Activated effector memory CD4-positive, alpha-beta T cell treated with anti-CD3 and anti-CD28 coated beads, Interleukin-2, amount 50 U/mL, for 16 hours (primary cell): ENCODE results near the gene ANKS3.

Source experiments
- DNase-seq: peaks from one replicate; pipeline ENCODE4 v3.0.0-alpha.2; 2020

The ANKS3 gene

DNA sequence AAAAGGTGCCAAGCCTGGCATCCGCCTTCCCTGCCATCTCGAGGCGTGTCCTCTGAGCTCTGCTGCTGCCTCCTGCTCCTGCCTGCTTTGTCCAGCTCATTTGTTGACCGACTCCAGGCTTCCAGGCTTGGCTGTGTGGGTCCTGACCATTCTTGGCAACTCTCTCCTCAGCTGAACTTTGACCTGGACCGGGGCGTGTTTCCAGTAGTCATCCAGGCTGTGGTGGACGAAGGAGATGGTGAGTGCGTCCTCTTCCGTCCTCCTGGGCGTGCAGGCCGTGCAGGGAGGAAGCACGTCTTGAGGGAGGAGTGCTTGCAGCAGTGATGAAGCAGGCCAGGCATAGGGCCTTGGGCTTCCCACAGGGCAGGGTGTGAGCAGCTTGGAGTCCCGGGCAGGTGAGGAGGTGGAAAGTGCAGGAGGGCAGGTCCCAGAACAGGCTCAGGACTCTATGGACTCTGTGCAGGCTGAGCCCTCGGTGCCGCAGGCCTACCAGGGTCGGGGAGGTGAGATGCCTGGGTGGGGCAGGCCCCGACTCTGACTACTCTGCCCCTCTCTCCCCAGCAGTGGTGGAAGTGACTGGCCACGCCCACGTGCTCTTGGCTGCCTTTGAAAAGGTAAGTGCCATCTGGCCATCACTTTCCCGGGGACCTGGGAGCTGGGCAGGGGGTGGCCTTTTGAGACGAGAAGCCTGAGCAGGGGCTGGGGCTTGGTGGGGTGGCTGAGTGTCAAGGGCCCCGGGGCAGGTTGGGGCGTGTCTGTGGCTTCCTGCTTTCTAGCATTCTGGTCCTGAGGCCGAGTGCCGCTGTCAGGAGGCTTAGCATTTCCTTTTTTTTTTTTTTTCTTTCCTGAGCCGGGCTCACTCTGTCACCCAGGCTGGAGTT lies 69.3 kb downstream of the ANKS3 start:
- peak; percentile 81 for DNase-seq

- DNase-seq: no peak
These were observed 70.2 kb downstream of the ANKS3 start for GRCh38 chr16:4663777-4664465.

DNA sequence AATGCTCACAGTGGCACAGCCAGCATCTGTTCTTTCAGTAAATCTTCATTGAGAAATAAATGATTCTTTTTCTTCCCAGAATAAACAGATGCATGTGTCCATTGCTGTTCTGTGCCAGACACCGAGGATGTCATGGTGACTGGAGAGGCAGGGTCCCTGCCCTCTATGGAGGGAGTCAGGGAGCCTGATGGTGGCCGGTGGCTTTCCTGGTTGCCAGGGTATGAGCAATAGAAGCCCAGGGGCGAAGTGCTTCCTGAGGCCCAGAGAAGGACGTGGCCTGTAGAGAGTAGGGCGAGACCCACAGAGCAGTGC lies 70.7 kb downstream of the ANKS3 start:
- no peak for DNase-seq

- DNase-seq: no peak
These were observed 72.4 kb downstream of the ANKS3 start for GRCh38 chr16:4661661-4662060.

GRCh38 chr16:4660454-4661007 lies 73.5 kb downstream of the ANKS3 start:
- DNase-seq: peak; percentile 85

DNA sequence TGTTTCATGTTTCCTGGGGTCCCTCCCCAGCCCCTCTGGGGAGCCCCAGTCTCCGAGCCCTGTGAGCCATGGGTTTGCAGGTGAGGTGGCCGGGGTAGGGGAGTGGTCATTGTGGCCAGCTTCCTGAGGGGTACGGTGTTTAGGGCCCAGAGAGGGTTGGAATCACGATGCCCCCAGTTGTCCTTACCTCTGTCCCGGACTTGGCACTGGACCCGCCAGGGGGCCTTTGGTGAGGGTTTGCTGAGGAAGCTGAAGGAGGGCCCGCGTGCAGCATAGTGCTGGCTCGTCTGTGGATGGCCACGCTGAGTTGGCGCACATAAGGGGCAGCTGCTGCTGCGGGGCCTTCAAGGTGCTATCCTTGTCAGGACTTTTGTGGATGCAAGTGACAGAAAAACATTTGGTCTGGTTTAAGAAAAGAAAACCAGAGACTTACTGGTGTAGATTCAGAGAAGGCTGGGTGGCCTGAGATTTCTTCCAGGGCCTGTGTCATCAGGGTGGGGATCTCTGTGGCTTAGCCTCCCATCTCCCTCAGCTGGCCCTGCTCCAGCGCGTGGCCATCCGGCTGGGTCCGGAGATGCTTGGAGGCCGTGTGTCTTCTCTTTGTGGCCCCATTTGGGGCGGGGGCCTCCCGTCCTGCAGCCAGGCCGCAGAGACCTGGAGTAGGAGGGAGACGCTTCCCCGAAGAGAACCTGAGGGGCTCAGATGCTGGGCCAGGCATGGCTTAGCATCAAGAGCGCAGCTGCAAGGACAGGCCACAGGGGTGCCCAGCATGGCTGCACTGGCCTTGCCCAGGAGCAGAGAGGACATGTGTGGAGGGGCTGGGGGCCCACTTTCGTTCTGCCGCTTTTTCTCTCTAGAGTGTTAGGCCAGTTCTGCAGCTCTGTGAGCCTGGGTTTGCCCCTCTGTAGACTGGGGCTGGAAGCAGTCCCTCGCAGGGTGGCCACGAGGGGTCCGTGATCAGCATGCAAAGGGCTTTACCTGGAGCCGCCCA lies 74.4 kb downstream of the ANKS3 start:
- DNase-seq: no peak

DNA sequence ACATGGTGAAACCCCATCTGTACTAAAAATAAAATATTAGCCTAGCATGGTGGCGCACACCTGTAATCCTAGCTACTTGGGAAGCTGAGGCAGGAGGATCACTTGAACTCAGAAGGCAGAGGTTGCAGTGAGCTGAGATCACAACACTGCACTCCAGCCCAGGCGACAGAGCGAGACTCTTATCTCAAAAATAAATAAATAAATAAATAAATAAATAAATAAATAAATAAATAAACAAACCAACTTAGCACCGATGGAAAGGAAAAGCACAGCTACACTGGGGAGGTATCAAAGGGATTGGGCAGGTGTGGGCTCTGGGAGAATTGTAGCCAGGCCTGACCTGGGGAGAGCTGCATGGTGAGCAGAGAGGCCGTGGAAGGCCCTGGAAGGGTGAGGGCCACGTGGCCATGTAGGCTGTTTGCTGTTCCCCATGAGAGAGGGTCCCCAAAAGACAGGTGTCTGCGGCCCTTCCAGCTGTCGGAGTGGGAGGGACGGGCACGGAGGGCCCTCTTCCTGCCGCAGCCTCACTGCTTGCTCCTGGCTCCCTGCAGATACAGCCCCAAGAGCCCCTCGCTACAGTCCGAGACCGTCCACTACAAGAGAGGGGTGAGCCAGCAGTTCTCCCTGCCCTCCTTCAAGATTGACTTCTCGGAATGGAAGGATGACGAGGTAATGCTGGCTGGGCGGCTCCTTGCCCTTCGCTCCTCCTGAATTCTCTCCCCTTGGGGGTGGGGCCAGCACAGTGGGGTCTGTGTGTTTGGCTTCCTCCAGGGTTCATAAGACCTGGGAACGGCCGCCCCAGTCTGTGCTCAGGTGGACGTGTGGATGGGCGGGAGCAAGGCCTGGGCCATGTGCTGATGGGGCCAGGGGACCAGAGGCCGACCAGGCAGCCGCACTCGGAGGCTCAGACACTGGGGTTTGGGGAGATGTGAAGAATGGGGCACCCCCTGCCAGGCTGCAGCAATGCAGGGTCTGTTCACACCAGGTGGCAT lies 77.1 kb downstream of the ANKS3 start:
- no peak for DNase-seq

DNA sequence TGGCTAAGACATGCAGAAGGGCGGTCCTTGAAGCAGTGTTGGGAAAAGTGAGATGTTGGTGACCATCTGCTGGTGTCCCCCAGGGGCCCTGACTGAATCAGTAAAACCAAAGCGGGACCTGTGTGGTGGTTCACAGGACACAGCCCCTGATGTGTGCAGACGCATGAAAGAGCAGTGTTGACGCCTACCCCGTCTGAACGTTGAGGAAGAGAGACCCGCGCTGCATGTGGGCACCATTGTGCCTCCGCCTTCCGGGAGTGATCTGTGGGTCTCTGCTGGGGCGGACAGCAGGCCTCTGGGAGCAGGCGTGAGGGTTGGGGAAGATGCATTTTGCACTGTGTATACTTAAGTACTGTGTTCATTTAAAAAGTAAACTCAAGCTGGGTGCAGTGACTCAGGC lies 77.8 kb downstream of the ANKS3 start:
- no peak for DNase-seq

DNA sequence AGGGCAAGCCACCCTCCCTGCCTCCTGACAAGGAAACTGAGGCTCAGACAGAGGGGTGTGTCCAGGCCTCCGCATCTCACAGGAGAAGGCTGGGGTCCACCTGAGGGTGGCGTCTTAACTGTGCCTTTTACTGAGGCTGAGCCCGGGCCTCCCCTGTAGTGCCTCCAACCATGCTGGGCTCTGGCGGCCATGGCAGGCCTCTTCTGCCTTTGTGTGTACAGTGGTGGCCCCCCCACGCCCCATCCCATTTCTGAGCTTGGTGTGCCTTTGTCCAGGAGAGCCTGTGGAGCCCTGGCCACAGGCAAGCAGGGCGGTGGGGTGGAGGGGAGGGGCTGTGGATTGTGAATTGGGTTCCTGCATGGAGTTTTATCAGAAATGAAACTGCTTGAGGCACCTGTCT lies 78.3 kb downstream of the ANKS3 start:
- DNase-seq: no peak

DNA sequence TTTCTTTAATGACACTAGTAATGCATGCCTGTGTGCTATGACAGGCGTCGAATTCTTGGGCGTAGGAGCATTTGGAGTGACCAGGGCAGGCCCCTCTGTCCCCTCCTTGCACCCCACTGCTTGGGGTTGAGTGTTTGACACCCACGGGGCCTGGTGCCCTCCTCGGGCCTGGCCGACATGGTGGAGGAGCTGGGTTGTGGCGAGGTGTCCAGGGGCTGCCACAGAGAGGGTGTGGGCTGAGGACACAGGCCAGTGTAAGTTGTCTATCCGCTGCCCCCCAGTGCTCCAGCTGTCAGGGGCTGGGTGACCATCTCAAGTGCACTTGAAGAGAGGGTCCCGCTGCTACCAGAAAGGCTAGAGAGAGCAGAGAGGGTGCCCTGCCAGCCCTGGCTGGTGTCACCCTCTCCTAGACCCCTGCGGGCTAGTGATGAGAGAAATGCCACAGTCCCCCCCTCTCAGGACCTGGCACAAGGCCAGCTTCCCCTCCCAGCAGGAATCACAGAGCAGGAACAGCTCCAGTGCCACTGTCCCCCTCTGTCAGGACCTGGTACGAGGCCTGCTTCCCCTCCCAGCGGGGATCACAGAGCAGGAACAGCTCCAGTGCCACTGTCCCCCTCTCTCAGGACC lies 79.0 kb downstream of the ANKS3 start:
- no peak for DNase-seq

DNA sequence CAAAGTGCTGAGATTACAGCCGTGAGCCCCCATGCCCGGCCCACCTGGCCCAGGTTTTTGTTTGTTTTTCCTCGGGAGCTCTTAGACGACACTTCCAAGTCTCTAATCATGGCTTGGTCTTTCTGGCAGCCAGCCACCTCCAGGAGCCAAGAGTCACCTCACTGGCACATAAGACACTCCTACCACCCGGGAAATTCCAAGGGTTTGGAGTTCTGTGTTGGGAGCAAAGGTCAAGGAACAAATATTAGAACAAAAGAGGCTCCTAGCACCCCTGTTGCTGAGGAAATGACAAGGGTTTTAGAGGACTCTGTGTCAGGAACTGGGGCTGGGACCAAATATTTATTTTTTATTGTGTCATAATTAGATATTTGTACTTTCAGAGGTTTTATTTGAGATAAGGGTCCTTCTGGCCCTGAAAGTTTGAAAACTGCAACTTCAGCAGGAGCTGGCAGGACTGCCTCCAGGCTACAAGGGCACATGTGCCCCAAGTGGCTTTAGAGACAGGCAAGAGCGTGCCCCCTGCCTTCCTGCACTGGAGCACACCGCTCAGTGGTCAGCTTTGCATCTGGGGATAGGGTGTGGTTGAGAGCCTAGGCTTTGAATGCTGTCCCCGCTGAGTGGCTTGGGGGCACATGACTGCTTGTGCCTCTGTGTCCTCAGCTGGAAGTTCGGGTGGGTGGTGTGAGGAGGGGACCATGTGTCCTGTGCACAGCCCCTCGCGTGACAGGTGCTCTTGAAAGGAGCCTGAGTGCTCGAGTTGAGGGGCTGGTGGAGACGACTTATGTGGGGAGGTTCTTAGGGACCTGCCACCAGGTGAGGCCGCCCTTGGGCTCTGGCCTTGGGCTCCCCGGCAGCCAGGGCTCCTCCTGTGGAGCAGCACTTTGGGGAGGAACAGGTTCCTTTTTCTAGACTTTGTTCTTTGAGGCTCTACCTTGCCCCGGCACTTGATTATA lies 79.8 kb downstream of the ANKS3 start:
- no peak for DNase-seq

- DNase-seq: no peak
These were observed 81.5 kb downstream of the ANKS3 start for GRCh38 chr16:4652561-4652960.

- no peak for DNase-seq
These were observed 82.2 kb downstream of the ANKS3 start for GRCh38 chr16:4651827-4652226.

GRCh38 chr16:4650443-4651074 lies 83.5 kb downstream of the ANKS3 start:
- DNase-seq: peak; percentile 91

DNA sequence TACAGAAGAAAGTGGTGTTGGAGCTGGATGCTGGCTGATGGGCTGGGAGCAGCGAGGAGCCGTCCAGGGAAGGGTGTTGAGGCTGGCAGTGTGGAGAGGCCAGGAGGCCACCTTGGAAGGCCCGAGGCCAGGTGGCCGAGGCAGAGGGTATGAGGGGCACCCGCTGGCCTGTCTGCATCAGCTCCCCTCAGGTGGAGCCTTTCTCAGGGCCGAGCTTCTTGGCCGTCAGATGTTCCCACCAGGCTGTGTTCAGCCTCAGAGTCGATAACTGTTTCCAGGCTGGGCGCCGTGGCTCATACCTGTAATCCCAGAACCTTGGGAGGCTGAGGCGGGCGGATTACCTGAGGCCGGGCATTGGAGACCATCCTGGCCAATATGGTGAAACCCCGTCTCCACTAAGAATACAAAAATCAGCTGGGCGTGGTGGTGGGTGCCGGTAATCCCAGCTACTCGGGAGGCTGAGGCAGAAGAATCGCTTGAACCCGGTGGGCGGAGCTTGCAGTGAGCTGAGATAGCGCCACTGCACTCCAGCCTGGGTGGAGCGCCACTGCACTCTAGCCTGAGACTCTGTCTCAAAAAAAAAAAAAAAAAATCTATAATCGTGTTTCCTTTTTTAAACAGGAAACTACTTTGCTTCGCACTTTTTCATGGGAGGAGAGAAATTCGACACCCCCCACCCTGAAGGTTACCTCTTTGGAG lies 84.2 kb downstream of the ANKS3 start:
- no peak for DNase-seq

DNA sequence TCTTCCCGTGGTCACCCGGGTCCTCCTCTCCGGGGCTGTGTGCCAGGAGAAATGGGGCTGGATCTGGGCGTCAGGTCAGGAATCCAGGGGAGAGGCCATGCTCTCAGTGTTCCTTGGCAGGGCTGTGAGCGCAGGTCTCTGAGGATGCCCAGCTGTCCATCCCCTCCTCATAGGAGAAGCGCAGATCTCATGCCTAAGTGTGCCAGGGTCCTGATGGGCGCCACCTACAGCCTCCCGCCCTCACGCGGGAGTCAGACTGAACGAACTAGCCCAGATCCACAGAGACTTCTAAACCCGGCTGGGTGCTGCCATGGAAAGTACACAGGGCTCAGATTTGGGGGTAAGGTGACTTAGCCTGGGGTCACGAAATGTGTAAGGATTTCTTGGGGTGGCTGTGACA lies 85.2 kb downstream of the ANKS3 start:
- no peak for DNase-seq

DNA sequence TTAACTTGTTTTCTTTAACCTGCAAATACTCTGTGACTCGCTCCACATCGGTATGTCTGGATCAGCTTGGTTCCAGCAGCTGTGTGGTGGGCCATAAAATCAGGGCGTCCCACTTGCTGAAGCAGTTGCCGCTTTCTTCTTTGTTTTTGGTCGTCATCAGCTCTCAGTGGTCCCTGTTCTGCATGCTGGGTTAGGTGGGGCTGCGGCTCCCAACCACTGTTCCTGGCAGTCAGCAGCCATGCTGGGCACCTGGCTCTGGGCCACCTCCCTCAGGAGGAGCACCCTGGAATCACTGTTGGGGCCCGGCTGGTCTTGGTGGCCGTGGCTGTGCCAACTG lies 86.5 kb downstream of the ANKS3 start:
- DNase-seq: no peak

- DNase-seq: no peak
These were observed 87.1 kb downstream of the ANKS3 start for GRCh38 chr16:4646773-4647643.
